ENCODE results near the gene STX8.
"Not testable (repeated sequence)": the region's sequence is repeated elsewhere in the genome, so short reads cannot be mapped to it uniquely, and the experiment has no call there.

Gene STX8, protein sequence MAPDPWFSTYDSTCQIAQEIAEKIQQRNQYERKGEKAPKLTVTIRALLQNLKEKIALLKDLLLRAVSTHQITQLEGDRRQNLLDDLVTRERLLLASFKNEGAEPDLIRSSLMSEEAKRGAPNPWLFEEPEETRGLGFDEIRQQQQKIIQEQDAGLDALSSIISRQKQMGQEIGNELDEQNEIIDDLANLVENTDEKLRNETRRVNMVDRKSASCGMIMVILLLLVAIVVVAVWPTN

GRCh38 chr17:9575381-9576101 lies at the start of gene STX8:
STX8 (minus strand) TSS chr17:9575820; CDS start chr17:9575808, 12 bp downstream.
- in situ Hi-C loops (cut with MboI; ENCODE audit: low sequenced_read_pairs), result no loop called here

GRCh38 chr17:9622961-9623360 lies 47.3 kb upstream of the STX8 start:
- in situ Hi-C loops (cut with MboI; ENCODE audit: low sequenced_read_pairs), result no loop called here

DNA sequence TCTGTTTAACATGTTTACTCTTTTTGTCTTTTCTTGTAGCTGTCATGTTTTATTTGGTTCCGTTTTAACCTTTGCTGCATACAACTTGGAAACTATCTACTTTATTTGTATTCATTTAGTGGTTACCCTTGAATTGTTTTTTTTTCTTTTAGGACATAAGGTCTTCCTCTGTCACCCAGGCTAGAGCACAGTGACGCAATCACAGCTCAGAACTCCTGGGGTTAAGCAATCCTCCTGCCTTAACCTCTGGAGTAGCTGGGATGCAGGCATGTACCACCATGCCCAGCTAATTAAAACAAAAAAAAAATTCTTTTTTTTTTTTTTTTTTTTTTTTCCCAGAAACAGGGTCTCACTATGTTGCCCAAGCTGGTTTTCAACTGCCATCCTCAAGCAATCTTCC lies 39.9 kb upstream of the STX8 start:
- in situ Hi-C loops (cut with MboI; ENCODE audit: low sequenced_read_pairs), result no loop called here

DNA sequence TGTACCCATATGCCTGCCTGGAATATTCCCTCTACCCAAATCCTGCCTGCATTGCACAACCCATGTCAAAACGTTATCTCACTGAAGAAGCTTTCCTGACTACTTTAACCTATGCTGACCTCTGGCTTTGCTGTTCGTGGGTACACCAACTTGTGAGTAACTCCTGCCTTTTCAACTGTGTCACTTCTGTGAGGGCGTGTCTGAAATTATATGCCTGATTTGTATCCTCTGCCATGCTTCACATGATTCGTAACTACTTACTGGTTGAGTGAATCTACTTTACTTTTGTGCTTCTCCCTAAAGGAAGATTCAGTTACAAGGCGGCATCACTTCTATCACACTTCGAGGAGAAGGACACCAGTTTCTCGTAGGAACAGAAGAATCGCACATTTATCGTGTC lies 36.4 kb upstream of the STX8 start:
- in situ Hi-C loops (cut with MboI; ENCODE audit: low sequenced_read_pairs), result no loop called here

DNA sequence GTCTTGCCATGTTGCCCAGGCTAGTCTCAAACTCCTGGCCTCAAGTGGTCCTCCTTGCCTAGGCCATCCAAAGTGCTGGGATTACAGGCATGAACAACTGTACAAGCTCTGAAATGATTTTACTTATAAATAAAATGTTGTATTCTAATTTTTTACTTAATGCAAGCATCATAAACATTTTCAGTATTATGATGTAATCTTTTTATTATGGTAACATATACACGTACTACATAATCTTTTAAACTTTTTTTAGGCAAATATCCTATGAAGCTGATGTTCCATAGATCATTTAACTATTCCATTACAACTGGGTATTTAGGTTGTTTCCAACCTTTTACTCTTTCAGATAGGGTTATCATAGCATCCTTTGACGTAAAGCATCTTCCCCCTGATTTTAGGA lies 35.9 kb upstream of the STX8 start:
- in situ Hi-C loops (cut with MboI; ENCODE audit: low sequenced_read_pairs), result no loop called here

- in situ Hi-C loops (cut with MboI; ENCODE audit: low sequenced_read_pairs), result not testable (repeated sequence)
Measured at GRCh38 chr17:9607058-9607457, 31.4 kb upstream of the STX8 start.

GRCh38 chr17:9606453-9606852 lies 30.8 kb upstream of the STX8 start:
- in situ Hi-C loops (cut with MboI; ENCODE audit: low sequenced_read_pairs), result no loop called here

GRCh38 chr17:9604583-9604982 lies 29.0 kb upstream of the STX8 start:
- in situ Hi-C loops (cut with MboI; ENCODE audit: low sequenced_read_pairs), result not testable (repeated sequence)

GRCh38 chr17:9598661-9599060 lies 23.0 kb upstream of the STX8 start:
- in situ Hi-C loops (cut with MboI; ENCODE audit: low sequenced_read_pairs), result no loop called here

DNA sequence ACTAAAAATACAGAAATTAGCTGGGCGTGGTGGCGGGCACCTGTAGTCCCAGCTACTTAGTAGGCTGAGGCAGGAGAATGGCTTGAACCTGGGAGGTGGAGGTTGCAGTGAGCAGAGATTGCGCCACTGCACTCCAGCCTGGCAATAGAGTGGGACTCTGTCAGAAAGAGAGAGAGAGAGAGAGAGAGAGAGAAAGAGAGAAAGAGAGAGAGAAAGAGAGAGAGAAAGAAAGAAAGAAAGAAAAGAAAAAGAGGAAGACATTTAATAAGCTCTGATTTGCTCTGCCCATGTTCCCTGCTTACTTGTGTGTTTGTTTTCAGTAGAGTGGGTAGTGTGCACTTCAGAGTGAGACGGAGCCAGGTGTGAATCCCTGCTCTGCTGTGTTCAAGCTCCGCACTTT lies 22.0 kb upstream of the STX8 start:
- in situ Hi-C loops (cut with MboI; ENCODE audit: low sequenced_read_pairs), result not testable (repeated sequence)

- in situ Hi-C loops (cut with MboI; ENCODE audit: low sequenced_read_pairs), result no loop called here
Measured at GRCh38 chr17:9594065-9594464, 18.4 kb upstream of the STX8 start.

- in situ Hi-C loops (cut with MboI; ENCODE audit: low sequenced_read_pairs), result no loop called here
Measured at GRCh38 chr17:9587969-9588656, 12.5 kb upstream of the STX8 start.

DNA sequence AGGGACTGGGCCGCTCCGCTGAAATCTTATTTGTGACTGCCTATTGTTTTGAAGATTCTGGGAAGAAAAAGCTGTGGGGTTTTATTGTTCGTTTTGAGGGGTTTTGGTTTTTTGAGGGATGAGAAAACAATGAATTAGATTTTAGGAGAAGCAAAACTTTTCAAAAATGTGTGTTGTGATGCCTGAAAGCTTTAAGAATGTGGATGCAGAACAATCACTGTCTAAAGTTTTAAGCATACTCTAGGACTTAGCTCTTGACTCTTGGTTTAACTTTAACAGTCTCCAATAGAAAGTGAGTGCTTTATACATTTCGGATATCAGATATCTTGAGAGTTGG lies 1.7 kb upstream of the STX8 start:
- in situ Hi-C loops (cut with MboI; ENCODE audit: low sequenced_read_pairs), result no loop called here

DNA sequence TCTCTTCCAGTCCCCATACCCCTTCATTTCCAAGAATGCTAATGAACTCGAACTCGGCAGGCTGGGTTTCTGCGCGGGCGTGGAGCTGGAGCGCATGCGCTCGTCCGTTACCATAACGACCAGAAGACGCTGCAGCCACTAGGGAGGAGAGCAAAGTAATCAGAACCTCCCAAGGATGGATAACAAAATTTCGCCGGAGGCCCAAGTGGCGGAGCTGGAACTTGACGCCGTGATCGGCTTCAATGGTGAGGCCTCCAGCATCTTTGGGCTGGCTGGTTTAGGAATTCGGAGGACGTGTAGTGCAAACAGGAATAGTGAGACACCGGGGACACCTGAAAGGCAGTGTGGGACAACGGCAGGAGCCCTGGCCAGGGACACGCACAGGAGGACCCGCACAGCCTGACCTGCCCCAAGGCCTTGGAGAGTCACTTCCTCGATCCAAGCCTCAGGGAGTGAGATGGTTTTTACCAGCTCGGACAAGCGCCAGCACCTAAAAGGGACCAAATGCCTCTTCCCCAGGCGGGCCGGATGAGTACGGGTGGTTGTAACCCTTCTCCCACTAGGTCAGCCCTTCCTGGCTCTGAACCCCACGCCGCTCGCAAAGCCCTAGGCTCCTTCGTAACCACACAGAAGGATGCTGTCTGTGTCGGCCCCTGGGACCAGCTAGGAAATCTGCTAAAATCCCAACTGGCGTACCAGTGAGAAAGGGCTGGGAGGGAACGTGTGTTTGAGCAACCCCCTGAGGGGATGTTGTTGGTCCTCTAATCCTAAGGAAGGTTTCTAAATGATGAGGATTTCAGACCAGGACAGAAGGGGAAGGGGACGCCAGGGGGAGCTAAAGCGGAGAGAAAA lies 1.1 kb upstream of the STX8 start, which contains the start of gene CFAP52:
CFAP52 (plus strand) TSS at position 122 of the 852 bp plus-strand sequence; CDS start at position 176, 54 bp downstream.
- in situ Hi-C loops (cut with MboI; ENCODE audit: low sequenced_read_pairs), result no loop called here

GRCh38 chr17:9571201-9571600 lies 4.4 kb downstream of the STX8 start:
- in situ Hi-C loops (cut with MboI; ENCODE audit: low sequenced_read_pairs), result no loop called here

GRCh38 chr17:9568957-9569588 lies 6.5 kb downstream of the STX8 start:
- in situ Hi-C loops (cut with MboI; ENCODE audit: low sequenced_read_pairs), result no loop called here

DNA sequence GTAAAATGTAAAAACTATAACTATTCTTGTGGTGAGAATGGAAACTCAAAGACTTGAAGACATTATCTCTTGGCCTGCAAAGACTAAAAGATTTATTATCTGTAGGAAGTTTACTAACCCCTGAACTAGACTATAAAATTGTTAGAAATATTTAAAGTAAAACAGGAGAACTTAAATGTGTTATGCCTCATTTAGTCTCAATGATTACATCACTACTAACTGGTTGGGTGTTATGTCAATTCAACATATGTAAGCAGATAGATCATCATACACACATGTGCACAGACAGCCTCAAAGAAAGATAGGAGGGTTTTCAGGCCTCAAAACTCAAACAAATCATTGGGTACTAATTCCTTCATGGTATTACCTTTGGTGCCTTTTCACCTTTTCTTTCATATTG lies 7.6 kb downstream of the STX8 start:
- in situ Hi-C loops (cut with MboI; ENCODE audit: low sequenced_read_pairs), result no loop called here

DNA sequence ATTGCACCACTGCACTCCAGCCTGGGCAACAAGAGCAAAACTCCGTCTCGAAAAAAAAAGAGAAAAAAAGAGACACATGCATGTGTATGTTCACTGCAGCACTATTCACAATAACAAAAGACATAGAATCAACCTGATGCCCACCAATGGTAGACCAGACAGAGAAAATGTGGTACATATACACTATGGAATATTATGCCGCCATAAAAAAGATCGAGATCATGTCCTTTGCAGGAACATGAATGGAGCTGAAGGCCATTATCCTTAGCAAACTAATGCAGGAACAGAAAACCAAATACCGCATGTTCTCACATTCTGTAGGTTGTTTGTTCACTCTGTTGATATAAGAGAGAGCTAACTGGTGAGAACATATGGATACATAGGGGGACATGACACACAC lies 8.9 kb downstream of the STX8 start:
- in situ Hi-C loops (cut with MboI; ENCODE audit: low sequenced_read_pairs), result not testable (repeated sequence)

GRCh38 chr17:9566067-9566466 lies 9.6 kb downstream of the STX8 start:
- in situ Hi-C loops (cut with MboI; ENCODE audit: low sequenced_read_pairs), result no loop called here

DNA sequence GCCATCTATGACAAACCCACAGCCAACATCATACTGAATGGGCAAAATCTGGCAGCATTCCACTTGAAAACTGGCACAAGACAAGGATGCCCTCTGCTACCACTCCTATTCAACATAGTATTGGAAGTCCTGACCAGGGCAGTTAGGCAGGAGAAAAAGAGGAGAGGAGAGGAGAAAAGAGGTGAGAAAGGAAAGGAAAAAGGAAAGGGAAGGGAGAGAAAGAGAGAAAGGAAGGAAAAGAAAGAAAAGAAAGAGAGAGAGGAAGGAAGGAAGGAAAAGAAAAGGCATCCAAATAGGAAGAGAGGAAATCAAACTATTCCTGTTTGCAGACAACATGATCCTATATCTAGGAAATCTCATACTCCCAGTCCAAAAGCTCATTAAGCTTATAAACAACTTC lies 11.5 kb downstream of the STX8 start:
- in situ Hi-C loops (cut with MboI; ENCODE audit: low sequenced_read_pairs), result no loop called here

- in situ Hi-C loops (cut with MboI; ENCODE audit: low sequenced_read_pairs), result no loop called here
Measured at GRCh38 chr17:9557857-9558256, 17.8 kb downstream of the STX8 start.
